ENCODE data around the gene MEI1. TPM values are rescaled to one million over a fixed set of nuclear protein-coding genes. Genes with fewer than 3 reads are reported as not detected.

MEI1 gene
- total RNA-seq, 1 experiment from 2014 or later, result 0.18 TPM

DNA sequence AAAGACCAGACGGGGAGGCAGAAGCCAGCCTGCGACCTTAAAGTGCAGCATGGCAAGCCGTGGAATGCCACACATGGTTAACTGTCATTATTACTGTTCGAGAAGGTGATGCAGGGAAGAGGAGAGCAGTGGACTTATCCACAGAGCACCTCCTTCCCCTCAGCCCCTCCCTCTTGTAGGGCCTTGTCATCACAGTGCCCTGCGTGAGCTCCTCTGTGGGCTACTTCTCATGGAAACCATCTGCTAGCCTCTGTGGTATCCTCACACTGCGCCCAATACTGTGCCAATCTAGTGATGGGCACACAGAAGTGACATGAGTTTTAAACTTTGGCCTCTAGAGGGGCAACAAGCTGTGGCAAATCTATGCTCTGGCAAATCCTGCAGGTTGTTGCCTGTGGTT is 83.0 kb downstream of the MEI1 start:
- DNase-seq (ENCODE audit: low read depth, low spot score) (no peak), ATAC-seq (no peak)
- H3K27ac ChIP-seq (ENCODE audit: low read length), result no peak overlapping the region
- no peaks in the 10 kb centered on the region for H3K4me1 ChIP-seq (ENCODE audit: control insufficient read depth, insufficient read depth, low read length)
- CTCF ChIA-PET, result no interaction called here
- H3K9me3 ChIP-seq (ENCODE audit: control insufficient read depth, insufficient read depth, low read depth, low read length), result no peaks in the 10 kb centered on the region
- no peaks in the 10 kb centered on the region for H3K27me3 ChIP-seq (ENCODE audit: control insufficient read depth, insufficient read depth, low read length)
- no peak overlapping the region for H3K4me3 ChIP-seq (ENCODE audit: low read depth in 2 of 2, low read length in 2 of 2)
- POLR2A ChIA-PET, result no interaction called here
- TF ChIP-seq TCF7L2 (IDR thresholded peaks at IDR 0.05; ENCODE audit: low read depth, low read length) (no peak), CTCF (IDR thresholded peaks at IDR 0.05) (no peak), POLR2AphosphoS5 (IDR thresholded peaks at IDR 0.05; ENCODE audit: low read depth, low read length) (no peak), SIN3A (IDR thresholded peaks at IDR 0.05; ENCODE audit: borderline replicate concordance, insufficient read depth, low read depth, low read length) (no peak)
- TF ChIP-seq, protein P1, sequence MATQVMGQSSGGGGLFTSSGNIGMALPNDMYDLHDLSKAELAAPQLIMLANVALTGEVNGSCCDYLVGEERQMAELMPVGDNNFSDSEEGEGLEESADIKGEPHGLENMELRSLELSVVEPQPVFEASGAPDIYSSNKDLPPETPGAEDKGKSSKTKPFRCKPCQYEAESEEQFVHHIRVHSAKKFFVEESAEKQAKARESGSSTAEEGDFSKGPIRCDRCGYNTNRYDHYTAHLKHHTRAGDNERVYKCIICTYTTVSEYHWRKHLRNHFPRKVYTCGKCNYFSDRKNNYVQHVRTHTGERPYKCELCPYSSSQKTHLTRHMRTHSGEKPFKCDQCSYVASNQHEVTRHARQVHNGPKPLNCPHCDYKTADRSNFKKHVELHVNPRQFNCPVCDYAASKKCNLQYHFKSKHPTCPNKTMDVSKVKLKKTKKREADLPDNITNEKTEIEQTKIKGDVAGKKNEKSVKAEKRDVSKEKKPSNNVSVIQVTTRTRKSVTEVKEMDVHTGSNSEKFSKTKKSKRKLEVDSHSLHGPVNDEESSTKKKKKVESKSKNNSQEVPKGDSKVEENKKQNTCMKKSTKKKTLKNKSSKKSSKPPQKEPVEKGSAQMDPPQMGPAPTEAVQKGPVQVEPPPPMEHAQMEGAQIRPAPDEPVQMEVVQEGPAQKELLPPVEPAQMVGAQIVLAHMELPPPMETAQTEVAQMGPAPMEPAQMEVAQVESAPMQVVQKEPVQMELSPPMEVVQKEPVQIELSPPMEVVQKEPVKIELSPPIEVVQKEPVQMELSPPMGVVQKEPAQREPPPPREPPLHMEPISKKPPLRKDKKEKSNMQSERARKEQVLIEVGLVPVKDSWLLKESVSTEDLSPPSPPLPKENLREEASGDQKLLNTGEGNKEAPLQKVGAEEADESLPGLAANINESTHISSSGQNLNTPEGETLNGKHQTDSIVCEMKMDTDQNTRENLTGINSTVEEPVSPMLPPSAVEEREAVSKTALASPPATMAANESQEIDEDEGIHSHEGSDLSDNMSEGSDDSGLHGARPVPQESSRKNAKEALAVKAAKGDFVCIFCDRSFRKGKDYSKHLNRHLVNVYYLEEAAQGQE (IDR thresholded peaks at IDR 0.05; ENCODE audit: insufficient read depth in 1 of 2, low read depth in 2 of 2, low read length in 1 of 2), result no peak
- no peaks in the 10 kb centered on the region for H3K36me3 ChIP-seq (ENCODE audit: control insufficient read depth, insufficient read depth, low read length)
- intact Hi-C loops (cut with micrococcal nuclease; ENCODE audit: unreplicated experiment) (no loop called here), in situ Hi-C loops (cut with HindIII; ENCODE audit: low pct_unique_long_range_greater_than_20kb, low sequenced_read_pairs) (no loop called here)
- BruUV-seq (replicated peaks), result no TSS peak

DNA sequence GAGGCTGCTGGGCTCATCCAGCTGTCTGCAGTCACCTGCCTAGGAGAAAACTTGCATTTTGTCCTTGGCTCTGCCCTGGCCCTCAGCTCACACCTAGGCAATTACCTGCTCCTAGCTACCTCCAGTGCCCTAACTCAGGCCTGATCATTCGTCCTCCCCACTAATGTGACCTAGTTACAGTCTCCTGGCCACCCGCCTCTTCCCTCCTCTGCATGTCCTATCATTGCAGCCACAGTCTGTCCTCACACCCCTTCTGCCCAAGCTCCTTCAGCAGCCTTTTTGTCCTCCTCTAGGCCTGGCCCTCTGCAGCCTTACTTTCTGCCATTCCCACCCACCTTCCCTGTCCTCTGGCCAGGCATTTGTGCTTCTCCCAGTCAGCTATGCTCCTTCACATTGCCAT is 83.4 kb downstream of the MEI1 start:
- intact Hi-C loops (cut with micrococcal nuclease; ENCODE audit: unreplicated experiment) (no loop called here), in situ Hi-C loops (cut with HindIII; ENCODE audit: low pct_unique_long_range_greater_than_20kb, low sequenced_read_pairs) (no loop called here)
- Histone ChIP-seq H3K4me1 (ENCODE audit: control insufficient read depth, insufficient read depth, low read length) (no peaks in the 10 kb centered on the region), H3K4me3 (ENCODE audit: low read depth in 2 of 2, low read length in 2 of 2) (no peak overlapping the region), H3K36me3 (ENCODE audit: control insufficient read depth, insufficient read depth, low read length) (no peaks in the 10 kb centered on the region), H3K9me3 (ENCODE audit: control insufficient read depth, insufficient read depth, low read depth, low read length) (no peaks in the 10 kb centered on the region), H3K27me3 (ENCODE audit: control insufficient read depth, insufficient read depth, low read length) (no peaks in the 10 kb centered on the region), H3K27ac (ENCODE audit: low read length) (no peak overlapping the region)
- no peak for TF ChIP-seq SIN3A (IDR thresholded peaks at IDR 0.05; ENCODE audit: borderline replicate concordance, insufficient read depth, low read depth, low read length)
- TF ChIP-seq, protein P1 (IDR thresholded peaks at IDR 0.05; ENCODE audit: insufficient read depth in 1 of 2, low read depth in 2 of 2, low read length in 1 of 2), result no peak
- no peak for TF ChIP-seq TCF7L2 (IDR thresholded peaks at IDR 0.05; ENCODE audit: low read depth, low read length)
- TF ChIP-seq POLR2AphosphoS5 (IDR thresholded peaks at IDR 0.05; ENCODE audit: low read depth, low read length), result no peak
- no peak for TF ChIP-seq CTCF (IDR thresholded peaks at IDR 0.05)
- CTCF ChIA-PET, result no interaction called here
- ATAC-seq (no peak), DNase-seq (ENCODE audit: low read depth, low spot score) (no peak)
- BruUV-seq (replicated peaks), result no TSS peak
- POLR2A ChIA-PET, result no interaction called here

Data from Panc1 (cell line).